SK-N-SH treated with all-trans-retinoic acid at 6 μM for 48 hours (cell line): Measurements from ENCODE around the gene SMC4.

Experiments
- ARNTL ChIP-seq: fragments of 450-650 bp; formaldehyde crosslinking; IDR thresholded peaks from 2 replicates; pipeline ENCODE4 v1.5.0; 2020; ENCODE audit warnings: low read depth, mild to moderate bottlenecking, moderate library complexity, borderline replicate concordance
- CSDC2 ChIP-seq: fragments of 250-450 bp; sonication (Bioruptor Pico); IDR thresholded peaks from 2 replicates; pipeline ENCODE4 v1.5.0; 2020; ENCODE audit warnings: mild to moderate bottlenecking, moderate library complexity
- PATZ1 ChIP-seq: fragments of 250-450 bp; sonication (Bioruptor Pico); IDR thresholded peaks from 2 replicates; pipeline ENCODE4 v1.8.0; 2020; ENCODE audit warnings: mild to moderate bottlenecking, moderate library complexity, borderline replicate concordance
- PPARA ChIP-seq: fragments of 250-450 bp; sonication (Bioruptor Pico); IDR thresholded peaks from 2 replicates; pipeline ENCODE4 v1.5.0; 2020; ENCODE audit warnings: mild to moderate bottlenecking, borderline replicate concordance
- ZFP3 ChIP-seq: fragments of 250-450 bp; sonication (Bioruptor Pico); IDR thresholded peaks from 2 replicates; pipeline ENCODE4 v1.5.0; 2020; ENCODE audit warnings: mild to moderate bottlenecking, moderate library complexity
- ZFP30 ChIP-seq: fragments of 450-650 bp; formaldehyde crosslinking; IDR thresholded peaks from 2 replicates; pipeline ENCODE4 v1.5.0; 2022; ENCODE audit warnings: mild to moderate bottlenecking, moderate library complexity

- TF ChIP-seq ZFP30 (CRISPR knock-in tag) (no peak), ARNTL (CRISPR knock-in tag) (no peak), CSDC2 (no peak), PPARA (CRISPR knock-in tag) (no peak), PATZ1 (CRISPR knock-in tag) (no peak), ZFP3 (no peak)
These were observed 14.3 kb downstream of the SMC4 start for GRCh38 chr3:160413613-160414248.
